Fibroblast of skin of right biceps (primary cell): Measurements from ENCODE around the gene ZBTB45.
"Not testable (repeated sequence)": the region's sequence is repeated elsewhere in the genome, so short reads cannot be mapped to it uniquely, and the experiment has no call there.

Experiments used
- DNase-seq: peaks from one replicate; pipeline ENCODE4 v3.0.0-alpha.2; 2013

ZBTB45 gene

GRCh38 chr19:58510084-58510862 is 9.3 kb downstream of the ZBTB45 start:
- no peak for DNase-seq

GRCh38 chr19:58509731-58510083 is 9.9 kb downstream of the ZBTB45 start:
- no peak for DNase-seq

GRCh38 chr19:58507602-58508223 is 11.9 kb downstream of the ZBTB45 start:
- not testable (repeated sequence) for DNase-seq

GRCh38 chr19:58500242-58500641 is 19.4 kb downstream of the ZBTB45 start:
- no peak for DNase-seq

- DNase-seq = peak; percentile 99
These were observed 20.3 kb downstream of the ZBTB45 start for GRCh38 chr19:58499021-58499927.

- DNase-seq = no peak
These were observed 21.1 kb downstream of the ZBTB45 start for GRCh38 chr19:58498316-58499020.

- DNase-seq = no peak
These were observed 21.9 kb downstream of the ZBTB45 start for GRCh38 chr19:58497634-58498170.

- DNase-seq = no peak
These were observed 27.3 kb downstream of the ZBTB45 start for GRCh38 chr19:58492265-58492664.

GRCh38 chr19:58491393-58491792 is 28.2 kb downstream of the ZBTB45 start:
- DNase-seq = no peak

- DNase-seq = not testable (repeated sequence)
These were observed 35.3 kb downstream of the ZBTB45 start for GRCh38 chr19:58484349-58484748.

- DNase-seq = no peak
These were observed 35.8 kb downstream of the ZBTB45 start for GRCh38 chr19:58483776-58484175.

GRCh38 chr19:58482372-58482771 is 37.2 kb downstream of the ZBTB45 start:
- DNase-seq = no peak

GRCh38 chr19:58480831-58481230 is 38.8 kb downstream of the ZBTB45 start:
- DNase-seq = no peak

- DNase-seq = no peak
These were observed 39.2 kb downstream of the ZBTB45 start for GRCh38 chr19:58480481-58480830.

- DNase-seq = no peak
These were observed 39.7 kb downstream of the ZBTB45 start for GRCh38 chr19:58479736-58480480.

GRCh38 chr19:58479303-58479702 is 40.3 kb downstream of the ZBTB45 start:
- DNase-seq = no peak

- no peak for DNase-seq
These were observed 41.7 kb downstream of the ZBTB45 start for GRCh38 chr19:58477871-58478270.

GRCh38 chr19:58477130-58477529 is 42.5 kb downstream of the ZBTB45 start:
- no peak for DNase-seq

- DNase-seq = peak; percentile 31
These were observed 43.1 kb downstream of the ZBTB45 start for GRCh38 chr19:58476498-58477015.

- peak; percentile 97 for DNase-seq
These were observed 43.7 kb downstream of the ZBTB45 start, which contains the start of gene ZNF446 for GRCh38 chr19:58475714-58476497. Gene ZNF446 (plus strand): TSS chr19:58476352. CDS start chr19:58477219, 867 bp downstream.
